Measurements from ENCODE around the gene CD164L2.
A peak's percentile ranks its signal among the peaks of the same experiment; 100 is the strongest.

The CD164L2 gene

GRCh38 chr1:27343639-27344025 is 39.5 kb downstream of the CD164L2 start:
- DNase-seq, result no peak

GRCh38 chr1:27342778-27343638 is 40.1 kb downstream of the CD164L2 start:
- peak; percentile 56 to 71 for DNase-seq

- DNase-seq, result peak in 1 of 2 donors; percentile 18
Observed at GRCh38 chr1:27342391-27342777, 40.7 kb downstream of the CD164L2 start.

GRCh38 chr1:27341525-27342252 is 41.4 kb downstream of the CD164L2 start, which contains the start of gene SYTL1:
SYTL1 (plus strand) TSS chr1:27342022; CDS start chr1:27345335, 3,313 bp downstream.
- peak; percentile 63 to 84 for DNase-seq

- no peak for DNase-seq
Observed at GRCh38 chr1:27339213-27339612, 43.9 kb downstream of the CD164L2 start.

GRCh38 chr1:27338751-27339150 is 44.4 kb downstream of the CD164L2 start:
- DNase-seq, result no peak

GRCh38 chr1:27336756-27337155 is 46.4 kb downstream of the CD164L2 start:
- DNase-seq, result no peak

GRCh38 chr1:27335506-27336422 is 47.4 kb downstream of the CD164L2 start:
- DNase-seq, result no peak

GRCh38 chr1:27333717-27334279 is 49.3 kb downstream of the CD164L2 start:
- DNase-seq, result no peak

GRCh38 chr1:27332536-27333281 is 50.4 kb downstream of the CD164L2 start:
- peak; percentile 24 to 37 for DNase-seq

GRCh38 chr1:27331922-27332321 is 51.2 kb downstream of the CD164L2 start:
- no peak for DNase-seq

- no peak for DNase-seq
Observed at GRCh38 chr1:27331426-27331825, 51.7 kb downstream of the CD164L2 start.

- no peak for DNase-seq
Observed at GRCh38 chr1:27330786-27331185, 52.3 kb downstream of the CD164L2 start.

All from inflammatory macrophage (primary cell).